DMS79 treated with DMSO at 0.1 percent for 48 hours (cell line): Measurements from ENCODE around the gene LEUTX.
"Not testable (repeated sequence)": the region's sequence is repeated elsewhere in the genome, so short reads cannot be mapped to it uniquely, and the experiment has no call there.

Experiments
- DNase-seq: peaks from one replicate; lab custom pipeline; 2025; lab: John Stamatoyannopoulos, UW

Gene LEUTX

DNA sequence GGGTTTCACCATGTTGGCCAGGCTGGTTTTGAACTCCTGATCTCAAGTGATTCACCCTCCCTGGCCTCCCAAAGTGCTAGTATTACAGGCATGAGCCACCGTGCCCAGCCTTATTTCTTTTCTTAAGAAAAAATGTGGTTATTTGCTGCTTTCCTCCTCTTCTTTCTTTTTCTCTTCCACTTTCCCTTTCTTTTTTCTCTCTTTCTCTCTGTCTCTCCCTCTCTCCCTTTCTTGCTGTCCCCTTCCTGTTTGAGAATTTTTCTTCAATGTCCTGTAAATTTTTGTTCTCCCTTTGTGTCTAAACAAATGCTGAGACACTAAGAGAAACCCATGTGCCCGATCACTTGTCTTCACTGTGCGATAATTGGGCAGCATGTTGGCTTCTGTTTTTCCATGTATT, 2.2 kb downstream of the LEUTX start:
- no peak for DNase-seq

DNA sequence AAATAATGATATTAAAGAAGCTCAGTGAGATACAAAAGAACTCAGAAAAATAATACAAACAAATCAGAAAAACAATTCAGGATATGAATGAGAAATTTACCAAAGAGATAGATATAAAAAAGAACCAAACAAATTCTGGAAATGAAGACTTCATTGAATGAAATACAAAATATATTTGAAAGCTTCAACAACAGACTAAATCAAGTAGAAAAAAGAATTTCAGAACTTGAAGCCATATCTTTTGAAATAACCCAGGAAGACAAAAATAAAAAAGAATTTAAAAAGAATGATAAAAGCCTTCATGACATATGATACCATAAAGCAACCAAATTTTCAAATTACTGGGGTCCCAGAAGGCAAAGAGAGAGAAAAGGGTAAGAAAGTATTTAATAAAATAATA, 9.6 kb downstream of the LEUTX start:
- no peak for DNase-seq

DNA sequence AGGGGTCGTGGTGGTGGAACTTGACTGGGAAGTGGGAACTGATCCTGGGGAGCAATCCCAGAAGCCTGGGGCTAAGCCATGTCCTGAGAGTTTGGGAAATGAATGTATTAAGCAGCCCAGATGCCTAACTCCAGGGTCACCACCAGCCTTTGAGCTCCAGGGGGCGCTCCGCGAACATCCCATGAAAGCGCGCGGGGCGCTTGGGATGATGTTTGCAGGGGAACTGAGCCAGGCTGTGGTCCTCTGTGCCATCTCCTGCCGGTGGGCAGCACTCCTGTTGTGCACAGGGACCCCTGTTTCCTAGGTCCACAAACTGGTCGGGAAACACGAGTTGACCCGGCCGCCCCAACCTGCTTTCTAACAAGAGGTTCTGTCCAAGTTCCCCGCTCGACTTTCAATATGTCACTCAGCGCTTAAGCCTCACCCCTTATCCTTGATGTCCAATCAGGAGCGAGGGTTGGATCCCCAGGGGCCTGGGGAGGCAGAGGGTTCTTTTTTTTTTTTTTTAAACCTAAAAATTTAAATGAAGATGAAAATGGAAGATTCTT, 14.4 kb downstream of the LEUTX start:
- DNase-seq, result peak; percentile 25

DNA sequence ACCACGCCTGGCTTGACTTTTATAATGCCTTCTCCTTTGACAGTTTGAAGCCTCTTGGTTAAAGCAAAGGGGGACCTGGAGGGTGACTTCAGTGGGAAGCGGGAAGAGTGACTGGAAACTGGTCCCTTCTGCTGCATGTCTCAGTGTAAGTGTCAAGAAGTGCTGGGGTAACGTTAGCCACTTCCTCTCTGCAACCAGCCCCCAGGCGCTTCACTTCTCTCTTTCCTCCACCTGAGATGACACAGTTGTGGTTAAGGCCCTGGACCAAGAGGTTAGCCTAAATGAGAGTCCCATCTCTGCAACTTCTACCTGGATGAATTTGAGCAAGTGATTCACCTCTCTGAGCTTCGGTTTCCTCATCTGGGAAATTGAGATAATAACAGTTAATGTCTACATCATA, 16.3 kb downstream of the LEUTX start:
- no peak for DNase-seq

- no peak for DNase-seq
Measured at GRCh38 chr19:39796000-39796498, 17.4 kb downstream of the LEUTX start.

DNA sequence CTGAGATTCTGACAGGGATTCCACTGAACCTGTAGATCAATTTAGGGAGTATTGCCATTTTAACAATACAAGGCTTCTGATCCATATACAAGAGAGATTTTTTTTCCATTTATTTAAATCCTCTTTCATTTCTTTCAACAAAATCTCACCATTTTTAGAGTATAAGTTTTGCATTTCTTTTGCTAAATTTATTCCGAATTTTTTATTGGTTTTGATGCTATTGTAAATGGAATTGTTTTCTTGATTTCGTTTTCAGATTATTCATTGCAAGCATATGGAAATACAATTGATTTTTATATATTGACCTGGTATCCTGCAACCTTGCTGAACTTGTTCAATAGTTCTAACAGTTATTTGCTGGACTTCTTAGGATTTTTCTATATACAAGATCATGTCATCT, 18.4 kb downstream of the LEUTX start:
- no peak for DNase-seq

- DNase-seq, result no peak
Measured at GRCh38 chr19:39802958-39803357, 24.3 kb downstream of the LEUTX start.

DNA sequence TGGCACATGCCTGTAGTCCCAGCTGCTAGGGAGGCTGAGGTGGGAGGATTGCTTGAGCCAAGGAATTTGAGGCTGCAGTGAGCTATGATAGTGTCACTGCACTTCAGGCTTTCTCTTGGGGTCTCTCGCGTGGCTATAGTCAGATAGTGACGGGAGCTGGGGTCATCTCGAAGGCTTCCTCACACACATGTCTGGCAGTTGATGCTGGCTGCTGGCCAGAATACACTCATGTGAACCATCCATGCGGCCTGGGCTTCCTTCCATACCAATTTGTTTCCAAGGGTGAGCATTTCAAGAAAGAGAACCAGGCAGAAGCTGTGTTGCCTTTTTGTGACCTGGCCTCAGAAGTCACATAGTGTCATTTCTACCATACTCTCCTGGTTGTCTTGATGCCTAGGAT, 26.4 kb downstream of the LEUTX start:
- DNase-seq, result no peak

DNA sequence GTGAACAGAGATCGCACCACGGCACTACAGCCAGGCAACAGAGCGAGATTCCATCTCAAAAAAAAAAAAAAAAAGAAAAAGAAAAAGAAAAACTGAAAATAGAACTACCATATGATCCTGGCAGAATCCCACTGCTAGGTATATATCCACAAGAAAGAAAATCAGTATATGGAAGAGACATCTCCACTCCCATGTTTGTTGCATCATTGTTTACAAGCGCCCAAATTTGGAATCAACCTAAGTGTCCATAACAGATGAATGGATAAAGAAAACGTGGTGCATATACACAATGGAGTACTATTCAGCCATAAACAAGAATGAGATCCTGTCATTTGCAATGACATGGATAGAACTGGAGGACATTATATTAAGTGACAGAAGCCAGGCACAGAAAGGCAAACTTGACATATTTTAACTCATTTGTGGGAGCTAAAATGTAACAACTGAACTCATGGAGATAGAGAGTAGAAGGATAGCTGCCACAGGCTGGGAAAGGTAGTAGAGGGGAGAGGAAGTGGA, 29.3 kb downstream of the LEUTX start:
- no peak for DNase-seq

DNA sequence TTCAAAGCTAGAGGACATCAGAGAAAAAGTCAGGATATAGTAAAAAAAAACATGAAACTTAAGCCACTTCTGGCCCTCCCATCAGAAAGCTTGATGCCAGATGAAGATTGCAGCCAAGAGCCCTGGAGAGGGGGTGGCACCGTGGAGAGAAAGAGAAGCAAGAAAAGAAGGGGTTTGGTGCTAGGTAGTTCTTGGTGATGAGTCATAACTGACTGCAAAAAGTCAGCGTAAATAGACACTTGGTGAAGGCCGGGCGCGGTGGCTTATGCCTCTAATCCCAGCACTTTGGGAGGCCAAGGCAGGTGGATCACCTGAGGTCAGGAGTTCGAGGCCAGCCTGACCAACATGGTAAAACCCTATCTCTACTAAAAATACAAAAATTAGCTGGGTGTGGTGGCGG, 30.0 kb downstream of the LEUTX start:
- DNase-seq, result not testable (repeated sequence)

DNA sequence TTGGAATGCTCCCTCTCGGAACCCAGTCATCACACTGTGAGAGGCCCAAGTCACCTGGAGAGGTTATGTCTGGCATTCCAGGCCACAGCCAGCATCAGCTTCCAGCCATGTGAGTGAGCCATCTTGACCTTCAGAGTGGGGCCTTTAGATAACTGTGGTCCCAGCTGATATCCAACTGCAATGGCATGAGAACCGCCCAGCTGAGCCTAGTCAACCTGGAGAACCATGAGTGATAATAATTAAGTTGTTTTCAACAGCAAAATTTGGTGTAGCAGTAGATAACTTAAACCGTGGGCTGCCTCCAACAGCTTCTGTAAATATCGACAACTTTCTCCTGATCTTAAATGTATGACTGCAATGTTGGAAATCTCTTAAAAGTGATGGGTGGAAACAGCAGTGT, 30.7 kb downstream of the LEUTX start:
- DNase-seq, result no peak

DNA sequence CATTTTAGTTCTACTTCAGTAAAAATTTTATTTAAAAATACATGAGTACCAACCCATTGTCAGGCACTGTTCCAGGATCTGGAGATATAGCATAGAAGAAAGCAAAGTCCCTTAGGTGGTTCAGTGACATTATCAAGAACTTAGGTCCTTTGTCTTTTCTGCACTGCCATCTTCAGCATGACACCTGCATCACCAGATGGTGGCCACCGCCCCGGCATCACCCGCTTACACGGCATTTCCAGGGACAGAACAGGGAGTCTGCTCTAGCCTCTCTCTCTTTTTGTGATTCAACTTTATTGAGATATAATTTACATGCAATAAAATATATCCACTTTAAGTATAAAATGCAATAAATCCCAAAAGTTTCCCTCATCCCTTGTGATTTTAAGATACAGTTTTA, 31.8 kb downstream of the LEUTX start:
- no peak for DNase-seq

DNA sequence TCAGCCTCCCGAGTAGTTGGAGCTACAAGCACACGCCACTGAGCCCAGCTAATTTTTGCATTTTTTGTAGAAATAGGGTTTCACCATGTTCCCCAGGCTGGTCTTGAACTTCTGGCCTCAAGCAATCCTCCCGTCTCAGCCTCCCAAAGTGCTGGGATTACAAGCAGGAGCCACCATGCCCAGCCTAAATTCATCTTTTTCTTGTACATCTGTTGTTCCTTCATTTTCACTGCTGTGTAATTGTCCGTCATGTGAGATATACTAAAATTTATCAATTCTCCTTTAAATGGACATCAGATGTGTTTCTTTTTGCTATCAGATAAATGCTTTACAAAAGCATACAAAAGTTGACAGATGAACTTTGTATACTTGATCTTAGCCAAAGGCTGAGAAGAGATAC, 32.4 kb downstream of the LEUTX start:
- DNase-seq, result no peak

DNA sequence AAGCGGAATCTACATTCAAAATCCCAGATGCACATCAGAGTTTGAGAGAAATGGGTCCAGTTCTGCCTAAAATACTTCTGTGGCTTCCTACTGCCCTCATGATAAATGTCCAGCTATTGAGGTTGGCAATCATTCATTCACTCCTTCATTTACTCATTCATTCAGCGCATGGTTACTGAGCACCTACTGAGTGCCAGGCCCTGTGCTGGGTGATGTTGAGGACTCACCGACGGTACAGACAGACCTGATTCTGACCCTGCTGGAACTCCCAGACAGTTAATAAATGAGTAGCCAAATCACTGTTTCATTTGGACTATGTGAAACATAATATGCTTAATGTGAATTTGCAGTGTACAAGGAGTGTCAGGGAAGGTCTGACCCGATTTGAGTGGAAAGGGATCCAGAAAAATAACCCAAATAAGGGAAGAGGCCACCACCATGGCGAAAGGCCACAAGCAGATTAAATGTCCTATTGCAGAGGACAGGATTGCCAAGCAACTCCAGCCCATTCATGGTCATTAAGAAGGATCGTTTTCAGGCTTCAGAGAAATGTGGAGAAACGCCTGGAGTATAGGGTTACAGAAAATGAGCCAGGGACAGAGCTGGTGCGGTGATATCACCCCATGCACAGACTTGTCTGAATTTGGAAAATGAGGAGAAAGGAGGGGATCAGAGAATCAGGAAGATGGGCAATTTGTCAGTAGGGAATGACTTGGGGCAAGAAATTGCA, 34.8 kb downstream of the LEUTX start:
- DNase-seq, result no peak

DNA sequence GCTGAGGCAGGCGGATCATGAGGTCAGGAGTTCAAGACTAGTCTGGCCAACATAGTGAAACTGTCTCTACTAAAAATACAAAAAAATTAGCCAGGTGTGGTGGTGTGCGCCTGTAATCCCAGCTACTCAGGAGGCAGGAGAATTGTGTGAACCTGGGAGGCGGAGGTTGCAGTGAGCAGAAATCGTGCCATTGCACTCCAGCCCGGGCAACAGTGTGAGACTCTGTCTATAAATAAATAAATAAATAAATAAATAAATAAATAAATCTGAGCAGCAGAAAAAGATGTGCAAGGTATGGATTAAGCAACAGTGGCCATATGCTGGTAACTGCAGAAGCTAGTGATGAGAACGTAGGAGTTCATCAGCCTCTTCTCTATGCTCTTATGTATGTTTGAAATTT, 35.5 kb downstream of the LEUTX start:
- not testable (repeated sequence) for DNase-seq

DNA sequence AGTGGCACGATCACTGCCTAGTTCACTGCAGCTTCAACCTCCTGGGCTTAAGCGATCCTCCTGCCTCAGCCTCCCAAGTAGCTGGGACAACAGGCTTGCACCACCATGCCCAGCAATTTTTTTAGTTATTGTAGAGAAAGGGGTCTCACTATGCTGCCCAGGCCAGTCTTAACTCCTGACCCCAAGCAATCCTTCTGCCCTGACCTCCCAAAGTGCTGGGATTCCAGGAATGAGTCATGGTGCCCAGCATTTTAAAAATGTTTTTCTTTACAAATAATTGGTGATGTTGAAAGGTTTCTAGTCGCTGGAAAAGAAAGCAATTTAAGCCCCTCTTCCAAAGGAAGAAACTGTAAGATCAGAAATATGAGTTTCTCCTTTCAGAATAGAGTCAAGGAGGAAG, 35.9 kb downstream of the LEUTX start:
- DNase-seq, result no peak

DNA sequence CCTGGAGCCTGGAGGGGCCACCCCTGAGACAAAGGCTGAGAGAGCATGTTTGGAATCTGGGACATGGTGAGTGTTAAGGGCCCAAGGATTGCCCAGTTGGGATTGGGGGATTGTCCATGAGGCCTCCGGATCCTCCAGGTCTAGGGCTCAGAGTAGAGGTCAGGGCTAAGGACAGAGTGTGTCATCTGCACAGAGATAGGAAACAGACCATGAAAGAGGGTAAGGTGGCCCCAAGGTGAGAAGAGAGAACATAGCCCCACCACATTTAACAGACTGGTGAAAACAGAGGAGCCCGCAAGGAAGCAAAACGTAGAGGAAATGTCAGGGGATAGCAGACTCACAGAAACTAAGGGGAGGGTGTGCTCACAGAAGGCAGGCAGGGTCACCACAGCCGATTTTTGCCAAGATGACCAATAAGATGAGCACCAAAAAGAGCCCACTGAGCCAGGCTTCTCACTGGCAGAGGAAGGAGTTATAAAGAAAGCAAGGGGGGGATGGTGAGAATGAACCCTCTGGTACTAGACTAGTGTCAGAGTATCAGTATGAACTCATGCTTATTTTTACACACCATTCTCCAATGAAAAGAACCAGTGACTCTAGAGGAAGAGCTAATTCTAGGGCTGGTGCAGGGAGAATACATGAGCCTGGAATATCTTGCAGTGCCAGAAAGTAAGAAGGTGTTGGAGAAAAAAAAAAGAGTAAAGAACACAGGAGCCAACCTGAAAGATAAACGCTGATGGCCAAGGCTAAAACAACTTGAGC, 37.8 kb downstream of the LEUTX start:
- no peak for DNase-seq

DNA sequence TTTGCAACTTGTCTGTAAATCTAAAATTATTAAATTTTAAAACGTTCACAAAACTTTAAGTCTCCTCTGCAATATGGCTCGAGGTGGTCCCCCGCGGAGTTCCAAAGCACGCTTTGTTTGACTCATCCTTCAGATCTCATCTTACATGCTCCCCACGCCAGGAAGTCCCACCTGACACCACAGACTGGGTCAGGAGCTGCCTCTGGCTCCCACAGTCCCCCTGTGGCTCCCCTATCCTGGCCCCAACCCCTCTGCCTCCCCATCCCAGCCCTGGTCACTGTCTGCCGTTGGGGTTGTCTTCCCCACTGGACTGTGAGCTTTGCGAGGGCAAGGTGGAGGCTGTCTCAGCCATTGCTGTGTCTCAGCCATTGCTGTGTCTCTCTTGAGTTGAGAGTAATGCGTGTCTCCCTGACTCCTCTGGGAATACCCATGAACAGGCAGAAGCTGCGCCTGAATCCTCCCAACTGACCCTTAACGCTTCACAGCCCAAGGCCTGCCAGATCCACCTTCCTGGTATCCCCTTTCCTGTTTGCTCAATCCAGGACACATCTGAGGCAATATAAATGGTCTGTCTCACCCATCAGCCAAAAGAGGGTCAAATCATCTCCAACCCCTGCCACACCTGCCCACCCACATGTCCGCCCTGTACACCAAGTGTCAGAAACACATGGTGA, 39.4 kb downstream of the LEUTX start:
- DNase-seq, result no peak

GRCh38 chr19:39818626-39819097, 40.0 kb downstream of the LEUTX start:
- DNase-seq, result no peak

GRCh38 chr19:39819786-39820185, 41.1 kb downstream of the LEUTX start:
- no peak for DNase-seq

DNA sequence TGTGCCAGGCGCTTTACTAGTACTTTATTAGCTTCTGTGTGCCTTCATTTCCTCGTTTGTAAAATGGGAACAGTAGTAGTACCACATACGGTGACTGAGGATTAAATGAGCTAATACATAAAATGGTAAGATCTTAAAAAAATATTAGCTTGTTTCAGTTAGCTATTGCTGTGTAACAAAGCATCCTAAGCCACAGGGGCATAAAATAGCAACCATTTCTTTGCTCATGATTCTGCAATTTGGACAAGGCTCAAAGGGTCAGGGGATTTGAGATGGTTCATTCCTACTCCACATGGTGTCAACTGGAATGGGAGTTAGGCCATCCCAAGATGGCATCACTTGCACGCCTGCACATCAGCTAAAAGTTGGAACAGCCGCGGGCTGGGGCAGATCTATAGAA, 42.0 kb downstream of the LEUTX start:
- DNase-seq, result no peak

- no peak for DNase-seq
Measured at GRCh38 chr19:39823686-39824085, 45.0 kb downstream of the LEUTX start.
